ENCODE data around the gene VAV3.

The VAV3 gene

GRCh38 chr1:107820801-107821200, 144.2 kb downstream of the VAV3 start:
- DNase-seq = peak; percentile 6
- in situ Hi-C loops (cut with HindIII; ENCODE audit: low pct_ligation_motif_present, low pct_unique_long_range_greater_than_20kb, low sequenced_read_pairs) = no loop called here

- in situ Hi-C loops (cut with HindIII; ENCODE audit: low pct_ligation_motif_present, low pct_unique_long_range_greater_than_20kb, low sequenced_read_pairs) = no loop called here
Measured at GRCh38 chr1:107817935-107818334, 147.0 kb downstream of the VAV3 start.

GRCh38 chr1:107817206-107817605, 147.8 kb downstream of the VAV3 start:
- DNase-seq = no peak
- in situ Hi-C loops (cut with HindIII; ENCODE audit: low pct_ligation_motif_present, low pct_unique_long_range_greater_than_20kb, low sequenced_read_pairs) = no loop called here

More at GRCh38 chr1:107817935-107818334, 147.0 kb downstream of the VAV3 start:
- no peak for DNase-seq

GRCh38 chr1:107810291-107810951, 154.6 kb downstream of the VAV3 start:
- no peak for DNase-seq
- in situ Hi-C loops (cut with HindIII; ENCODE audit: low pct_ligation_motif_present, low pct_unique_long_range_greater_than_20kb, low sequenced_read_pairs) = no loop called here

- in situ Hi-C loops (cut with HindIII; ENCODE audit: low pct_ligation_motif_present, low pct_unique_long_range_greater_than_20kb, low sequenced_read_pairs) = no loop called here
- no peak for DNase-seq
Measured at GRCh38 chr1:107807855-107808254, 157.1 kb downstream of the VAV3 start.

- no peak for DNase-seq
- in situ Hi-C loops (cut with HindIII; ENCODE audit: low pct_ligation_motif_present, low pct_unique_long_range_greater_than_20kb, low sequenced_read_pairs) = no loop called here
Measured at GRCh38 chr1:107807405-107807804, 157.6 kb downstream of the VAV3 start.

GRCh38 chr1:107806902-107807301, 158.1 kb downstream of the VAV3 start:
- no peak for DNase-seq
- in situ Hi-C loops (cut with HindIII; ENCODE audit: low pct_ligation_motif_present, low pct_unique_long_range_greater_than_20kb, low sequenced_read_pairs) = no loop called here

GRCh38 chr1:107804741-107805140, 160.2 kb downstream of the VAV3 start:
- no peak for DNase-seq

GRCh38 chr1:107804134-107804533, 160.8 kb downstream of the VAV3 start:
- DNase-seq = no peak
- in situ Hi-C loops (cut with HindIII; ENCODE audit: low pct_ligation_motif_present, low pct_unique_long_range_greater_than_20kb, low sequenced_read_pairs) = no loop called here

More at GRCh38 chr1:107804741-107805140, 160.2 kb downstream of the VAV3 start:
- in situ Hi-C loops (cut with HindIII; ENCODE audit: low pct_ligation_motif_present, low pct_unique_long_range_greater_than_20kb, low sequenced_read_pairs) = no loop called here

- no peak for DNase-seq
- in situ Hi-C loops (cut with HindIII; ENCODE audit: low pct_ligation_motif_present, low pct_unique_long_range_greater_than_20kb, low sequenced_read_pairs) = no loop called here
Measured at GRCh38 chr1:107803579-107803978, 161.4 kb downstream of the VAV3 start.

- in situ Hi-C loops (cut with HindIII; ENCODE audit: low pct_ligation_motif_present, low pct_unique_long_range_greater_than_20kb, low sequenced_read_pairs) = no loop called here
Measured at GRCh38 chr1:107802654-107803053, 162.3 kb downstream of the VAV3 start.

GRCh38 chr1:107795994-107796393, 169.0 kb downstream of the VAV3 start:
- in situ Hi-C loops (cut with HindIII; ENCODE audit: low pct_ligation_motif_present, low pct_unique_long_range_greater_than_20kb, low sequenced_read_pairs) = no loop called here
- no peak for DNase-seq

More at GRCh38 chr1:107802654-107803053, 162.3 kb downstream of the VAV3 start:
- DNase-seq = no peak

- DNase-seq = no peak
- in situ Hi-C loops (cut with HindIII; ENCODE audit: low pct_ligation_motif_present, low pct_unique_long_range_greater_than_20kb, low sequenced_read_pairs) = no loop called here
Measured at GRCh38 chr1:107795441-107795840, 169.5 kb downstream of the VAV3 start.

GRCh38 chr1:107794571-107794970, 170.4 kb downstream of the VAV3 start:
- in situ Hi-C loops (cut with HindIII; ENCODE audit: low pct_ligation_motif_present, low pct_unique_long_range_greater_than_20kb, low sequenced_read_pairs) = no loop called here
- DNase-seq = no peak

- DNase-seq = no peak
Measured at GRCh38 chr1:107793896-107794453, 171.0 kb downstream of the VAV3 start.

GRCh38 chr1:107791348-107791747, 173.6 kb downstream of the VAV3 start:
- in situ Hi-C loops (cut with HindIII; ENCODE audit: low pct_ligation_motif_present, low pct_unique_long_range_greater_than_20kb, low sequenced_read_pairs) = no loop called here
- no peak for DNase-seq

More at GRCh38 chr1:107793896-107794453, 171.0 kb downstream of the VAV3 start:
- in situ Hi-C loops (cut with HindIII; ENCODE audit: low pct_ligation_motif_present, low pct_unique_long_range_greater_than_20kb, low sequenced_read_pairs) = no loop called here

GRCh38 chr1:107789817-107790524, 175.0 kb downstream of the VAV3 start:
- in situ Hi-C loops (cut with HindIII; ENCODE audit: low pct_ligation_motif_present, low pct_unique_long_range_greater_than_20kb, low sequenced_read_pairs) = no loop called here
- DNase-seq = no peak

GRCh38 chr1:107788206-107789202, 176.5 kb downstream of the VAV3 start:
- in situ Hi-C loops (cut with HindIII; ENCODE audit: low pct_ligation_motif_present, low pct_unique_long_range_greater_than_20kb, low sequenced_read_pairs) = no loop called here
- no peak for DNase-seq

- DNase-seq = peak; percentile 6
- in situ Hi-C loops (cut with HindIII; ENCODE audit: low pct_ligation_motif_present, low pct_unique_long_range_greater_than_20kb, low sequenced_read_pairs) = no loop called here
Measured at GRCh38 chr1:107787299-107787698, 177.7 kb downstream of the VAV3 start.
